ENCODE measurements around the gene USP3.

- TF ChIP-seq, protein P1, sequence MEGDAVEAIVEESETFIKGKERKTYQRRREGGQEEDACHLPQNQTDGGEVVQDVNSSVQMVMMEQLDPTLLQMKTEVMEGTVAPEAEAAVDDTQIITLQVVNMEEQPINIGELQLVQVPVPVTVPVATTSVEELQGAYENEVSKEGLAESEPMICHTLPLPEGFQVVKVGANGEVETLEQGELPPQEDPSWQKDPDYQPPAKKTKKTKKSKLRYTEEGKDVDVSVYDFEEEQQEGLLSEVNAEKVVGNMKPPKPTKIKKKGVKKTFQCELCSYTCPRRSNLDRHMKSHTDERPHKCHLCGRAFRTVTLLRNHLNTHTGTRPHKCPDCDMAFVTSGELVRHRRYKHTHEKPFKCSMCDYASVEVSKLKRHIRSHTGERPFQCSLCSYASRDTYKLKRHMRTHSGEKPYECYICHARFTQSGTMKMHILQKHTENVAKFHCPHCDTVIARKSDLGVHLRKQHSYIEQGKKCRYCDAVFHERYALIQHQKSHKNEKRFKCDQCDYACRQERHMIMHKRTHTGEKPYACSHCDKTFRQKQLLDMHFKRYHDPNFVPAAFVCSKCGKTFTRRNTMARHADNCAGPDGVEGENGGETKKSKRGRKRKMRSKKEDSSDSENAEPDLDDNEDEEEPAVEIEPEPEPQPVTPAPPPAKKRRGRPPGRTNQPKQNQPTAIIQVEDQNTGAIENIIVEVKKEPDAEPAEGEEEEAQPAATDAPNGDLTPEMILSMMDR (IDR thresholded peaks at IDR 0.05), result no peak
- TF ChIP-seq POLR2A (IDR thresholded peaks at IDR 0.05) (no peak), EP300 (IDR thresholded peaks at IDR 0.05) (no peak)
These were observed 78.5 kb downstream of the USP3 start for GRCh38 chr15:63582718-63583426.
